Activated CD4-positive, alpha-beta T cell treated with anti-CD3 and anti-CD28 coated beads for 24 hours (primary cell): ENCODE results near the gene CAPN2.

ENCODE experiments used
- DNase-seq, 2 donors: peaks; one replicate each; pipeline ENCODE4 v3.0.0-alpha.2; 2020; ENCODE audit warnings: low read depth in 2 of 2

Gene CAPN2

GRCh38 chr1:223702735-223703667 is 9.3 kb upstream of the CAPN2 start:
- no peak for DNase-seq

- no peak for DNase-seq
Measured at GRCh38 chr1:223703668-223704013, 8.7 kb upstream of the CAPN2 start.

GRCh38 chr1:223704921-223705878 is 7.1 kb upstream of the CAPN2 start:
- DNase-seq, result no peak

GRCh38 chr1:223706077-223706973 is 6.0 kb upstream of the CAPN2 start:
- no peak for DNase-seq

- DNase-seq, result no peak
Measured at GRCh38 chr1:223707256-223708000, 4.9 kb upstream of the CAPN2 start.

GRCh38 chr1:223708001-223708359 is 4.4 kb upstream of the CAPN2 start:
- DNase-seq, result no peak

- no peak for DNase-seq
Measured at GRCh38 chr1:223708651-223709268, 3.6 kb upstream of the CAPN2 start.

- DNase-seq, result no peak
Measured at GRCh38 chr1:223709598-223709997, 2.7 kb upstream of the CAPN2 start.

GRCh38 chr1:223710179-223711133 is 1.9 kb upstream of the CAPN2 start:
- no peak for DNase-seq

GRCh38 chr1:223711173-223711572 is 1.2 kb upstream of the CAPN2 start:
- no peak for DNase-seq

GRCh38 chr1:223711747-223712193 is 569 bp upstream of the CAPN2 start:
- no peak for DNase-seq

- no peak for DNase-seq
Measured at GRCh38 chr1:223712850-223713474, 623 bp downstream of the CAPN2 start.

- DNase-seq, result no peak
Measured at GRCh38 chr1:223713546-223714420, 1.4 kb downstream of the CAPN2 start.

GRCh38 chr1:223714421-223714724 is 2.0 kb downstream of the CAPN2 start:
- DNase-seq, result no peak

GRCh38 chr1:223714849-223715603 is 2.7 kb downstream of the CAPN2 start:
- DNase-seq, result no peak

- no peak for DNase-seq
Measured at GRCh38 chr1:223715604-223716172, 3.3 kb downstream of the CAPN2 start.
